ENCODE measurements around the gene C19orf38.

C19orf38 gene, protein sequence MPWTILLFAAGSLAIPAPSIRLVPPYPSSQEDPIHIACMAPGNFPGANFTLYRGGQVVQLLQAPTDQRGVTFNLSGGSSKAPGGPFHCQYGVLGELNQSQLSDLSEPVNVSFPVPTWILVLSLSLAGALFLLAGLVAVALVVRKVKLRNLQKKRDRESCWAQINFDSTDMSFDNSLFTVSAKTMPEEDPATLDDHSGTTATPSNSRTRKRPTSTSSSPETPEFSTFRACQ

DNA sequence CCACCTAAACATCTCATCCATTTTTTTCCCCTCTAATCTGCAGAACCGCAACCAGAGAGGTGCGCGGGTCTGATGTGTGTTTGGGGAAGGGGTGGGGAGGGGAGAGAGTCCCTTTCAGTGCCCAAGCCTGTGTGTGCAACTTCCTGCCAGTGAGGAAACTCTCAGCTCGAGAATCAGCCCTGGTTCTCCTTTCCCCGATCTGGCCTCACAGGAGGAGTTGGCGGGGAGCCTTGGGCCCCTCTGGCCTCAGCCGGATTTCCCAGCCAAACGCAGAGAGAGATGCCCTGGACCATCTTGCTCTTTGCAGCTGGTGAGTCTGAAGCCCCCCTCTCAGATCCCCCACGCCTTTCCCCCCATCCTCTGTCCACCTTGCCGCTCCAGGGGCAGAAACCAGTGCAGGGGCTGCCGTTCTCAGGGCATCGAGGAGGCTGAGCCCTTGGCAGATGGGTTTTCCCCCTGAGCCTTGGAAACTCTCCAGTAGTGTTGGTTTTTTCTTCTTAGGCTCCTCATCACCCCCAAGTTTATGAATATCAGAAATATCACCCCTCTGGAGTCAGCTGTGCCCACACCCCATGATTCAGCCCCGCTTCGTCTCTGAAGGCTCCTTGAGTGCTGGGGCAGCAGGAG is at the start of gene C19orf38:
Gene C19orf38 (plus strand): TSS at position 186 of the 627 bp plus-strand sequence. CDS start 94 bp downstream, at position 280.
- H3K4me2 ChIP-seq, result peak within 1 kb of the TSS; percentile 56
- no peaks in the 10 kb centered on the region for H3K27me3 ChIP-seq
- TF ChIP-seq Cebpa-rat (IDR thresholded peaks at IDR 0.05), result no peak
- H4K20me1 ChIP-seq, result no peaks in the 10 kb centered on the region
- peaks cover 8% of the 10 kb centered on the region for H3K4me1 ChIP-seq
- no peak within 1 kb of the TSS for H3K27ac ChIP-seq
- H3K9me3 ChIP-seq, result peaks cover 13% of the 10 kb centered on the region
- no peaks in the 10 kb centered on the region for H3K36me3 ChIP-seq
- no peak within 1 kb of the TSS for H3K4me3 ChIP-seq
- peak within 1 kb of the TSS; percentile 38 for H3K9ac ChIP-seq

- Histone ChIP-seq H3K4me3 (no peak overlapping the region), H3K27me3 (no peaks in the 10 kb centered on the region), H3K27ac (no peak overlapping the region), H3K4me2 (no peak overlapping the region), H3K4me1 (no peaks in the 10 kb centered on the region), H4K20me1 (peaks cover 57% of the 10 kb centered on the region), H3K9ac (no peak overlapping the region), H3K36me3 (peaks cover 100% of the 10 kb centered on the region), H3K9me3 (no peaks in the 10 kb centered on the region)
- no peak for TF ChIP-seq Cebpa-rat (IDR thresholded peaks at IDR 0.05)
These were observed 47.7 kb upstream of the C19orf38 start for GRCh38 chr19:10800488-10800887.

GRCh38 chr19:10802479-10802878 is 45.7 kb upstream of the C19orf38 start:
- Histone ChIP-seq H3K27me3 (no peaks in the 10 kb centered on the region), H3K4me3 (no peak overlapping the region), H3K9ac (no peak overlapping the region), H3K36me3 (peaks cover 100% of the 10 kb centered on the region), H3K27ac (no peak overlapping the region), H3K4me2 (no peak overlapping the region), H4K20me1 (peaks cover 54% of the 10 kb centered on the region), H3K9me3 (no peaks in the 10 kb centered on the region), H3K4me1 (no peaks in the 10 kb centered on the region)
- TF ChIP-seq Cebpa-rat (IDR thresholded peaks at IDR 0.05), result no peak

DNA sequence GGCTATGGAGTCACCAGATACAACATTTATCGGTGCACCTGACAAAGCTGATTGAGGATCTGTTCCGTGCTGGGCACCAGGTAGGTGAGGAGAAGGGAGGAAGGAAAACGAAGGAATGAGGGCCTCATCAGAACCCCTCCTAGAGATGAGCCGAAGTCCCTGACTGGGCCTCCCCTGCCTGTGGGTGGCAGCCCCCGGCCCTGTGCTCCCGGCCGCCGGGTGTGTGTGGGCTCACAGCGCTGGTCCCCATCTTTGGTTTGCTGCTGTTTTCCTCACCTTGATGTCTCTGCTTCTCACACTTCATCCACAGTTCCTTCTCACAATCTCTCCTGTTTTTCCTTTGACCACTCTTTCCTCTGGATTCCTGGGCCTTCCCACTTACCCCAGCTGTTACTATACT is 45.0 kb upstream of the C19orf38 start:
- no peak for TF ChIP-seq Cebpa-rat (IDR thresholded peaks at IDR 0.05)
- Histone ChIP-seq H3K4me2 (no peak overlapping the region), H3K4me1 (no peaks in the 10 kb centered on the region), H3K4me3 (no peak overlapping the region), H3K27ac (no peak overlapping the region), H3K27me3 (no peaks in the 10 kb centered on the region), H3K9me3 (no peaks in the 10 kb centered on the region), H4K20me1 (peaks cover 46% of the 10 kb centered on the region), H3K9ac (no peak overlapping the region), H3K36me3 (peaks cover 100% of the 10 kb centered on the region)

GRCh38 chr19:10805065-10805757 is 43.0 kb upstream of the C19orf38 start:
- peaks cover 100% of the 10 kb centered on the region for H3K36me3 ChIP-seq
- H3K4me3 ChIP-seq, result no peak overlapping the region
- H3K27ac ChIP-seq, result no peak overlapping the region
- H3K4me2 ChIP-seq, result no peak overlapping the region
- H4K20me1 ChIP-seq, result peaks cover 34% of the 10 kb centered on the region; the same call in 1 of the 2 replicates
- no peaks in the 10 kb centered on the region for H3K4me1 ChIP-seq
- no peak overlapping the region for H3K9ac ChIP-seq
- TF ChIP-seq Cebpa-rat (IDR thresholded peaks at IDR 0.05), result no peak
- no peaks in the 10 kb centered on the region for H3K27me3 ChIP-seq
- no peaks in the 10 kb centered on the region for H3K9me3 ChIP-seq

DNA sequence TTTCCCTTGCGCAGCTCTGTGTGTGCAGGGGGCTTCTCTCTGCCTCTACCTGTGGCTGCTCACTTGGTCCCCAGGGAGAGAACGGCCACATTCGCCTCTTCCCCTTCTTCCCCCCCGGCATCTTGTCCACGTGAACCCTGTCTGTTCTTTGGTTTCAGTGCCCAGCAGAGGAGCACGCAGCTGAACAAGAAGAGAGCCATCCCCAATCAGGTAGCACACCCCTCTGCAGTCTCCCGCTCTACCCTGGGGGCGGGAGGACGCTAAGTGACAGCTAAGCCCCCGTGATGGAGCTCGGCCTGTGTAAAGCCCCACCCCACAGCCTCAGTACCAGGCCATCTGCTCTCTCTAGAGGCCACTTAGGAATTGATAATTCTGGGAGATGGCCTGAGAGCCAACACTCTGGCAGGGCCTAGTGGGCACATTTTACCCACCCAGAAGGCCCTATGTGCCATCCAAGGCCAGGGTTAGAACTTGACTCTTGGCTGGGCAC is 42.4 kb upstream of the C19orf38 start:
- H3K27ac ChIP-seq, result no peak overlapping the region
- H3K4me1 ChIP-seq, result no peaks in the 10 kb centered on the region
- TF ChIP-seq Cebpa-rat (IDR thresholded peaks at IDR 0.05), result no peak
- no peak overlapping the region for H3K4me3 ChIP-seq
- H3K9ac ChIP-seq, result no peak overlapping the region
- no peak overlapping the region for H3K4me2 ChIP-seq
- H3K36me3 ChIP-seq, result peaks cover 100% of the 10 kb centered on the region
- H3K9me3 ChIP-seq, result no peaks in the 10 kb centered on the region
- 0 out of 2 replicates have a peak, but pooled peaks cover 29% of the 10 kb centered on the region for H4K20me1 ChIP-seq
- no peaks in the 10 kb centered on the region for H3K27me3 ChIP-seq

DNA sequence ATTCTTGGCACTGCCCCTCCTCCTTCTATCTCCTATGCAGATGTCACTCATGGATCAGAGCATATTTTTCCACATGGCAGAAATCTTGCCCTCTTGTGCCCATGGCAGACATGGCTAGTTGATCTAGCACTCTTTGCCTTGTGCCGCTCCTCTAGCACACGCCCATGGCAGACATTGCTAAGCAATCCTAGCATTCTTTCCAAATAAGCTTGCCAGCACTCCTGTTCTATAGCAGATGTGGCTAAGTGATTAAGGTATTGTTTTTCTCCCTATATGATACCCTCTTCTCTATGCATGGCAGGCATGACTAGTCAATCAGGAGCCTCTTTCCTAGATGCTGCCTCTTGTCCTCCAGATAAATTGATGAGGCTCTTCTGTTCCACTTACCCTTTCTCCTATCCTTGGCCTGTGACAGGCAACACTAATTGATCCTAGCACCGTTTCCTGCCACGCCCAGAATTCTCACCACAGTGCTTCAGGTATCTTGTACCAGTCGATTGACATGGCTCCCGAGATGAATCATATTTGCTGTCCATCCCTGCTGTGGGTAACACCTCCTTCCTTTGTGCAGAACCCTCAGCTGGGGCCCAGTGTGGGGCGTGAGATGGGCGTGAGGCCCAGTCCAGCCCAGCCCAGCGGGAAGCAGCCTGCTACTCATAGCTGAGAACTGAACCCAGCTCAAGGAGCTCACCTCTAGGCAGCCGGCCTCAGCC is 39.1 kb upstream of the C19orf38 start:
- Histone ChIP-seq H3K9me3 (no peaks in the 10 kb centered on the region), H3K4me2 (no peak overlapping the region), H3K4me3 (no peak overlapping the region), H3K4me1 (no peaks in the 10 kb centered on the region), H4K20me1 (peaks cover 31% of the 10 kb centered on the region; the same call in 1 of the 2 replicates), H3K36me3 (peaks cover 100% of the 10 kb centered on the region), H3K9ac (no peak overlapping the region), H3K27me3 (no peaks in the 10 kb centered on the region), H3K27ac (no peak overlapping the region; the same call in 1 of the 2 replicates)
- no peak for TF ChIP-seq Cebpa-rat (IDR thresholded peaks at IDR 0.05)

DNA sequence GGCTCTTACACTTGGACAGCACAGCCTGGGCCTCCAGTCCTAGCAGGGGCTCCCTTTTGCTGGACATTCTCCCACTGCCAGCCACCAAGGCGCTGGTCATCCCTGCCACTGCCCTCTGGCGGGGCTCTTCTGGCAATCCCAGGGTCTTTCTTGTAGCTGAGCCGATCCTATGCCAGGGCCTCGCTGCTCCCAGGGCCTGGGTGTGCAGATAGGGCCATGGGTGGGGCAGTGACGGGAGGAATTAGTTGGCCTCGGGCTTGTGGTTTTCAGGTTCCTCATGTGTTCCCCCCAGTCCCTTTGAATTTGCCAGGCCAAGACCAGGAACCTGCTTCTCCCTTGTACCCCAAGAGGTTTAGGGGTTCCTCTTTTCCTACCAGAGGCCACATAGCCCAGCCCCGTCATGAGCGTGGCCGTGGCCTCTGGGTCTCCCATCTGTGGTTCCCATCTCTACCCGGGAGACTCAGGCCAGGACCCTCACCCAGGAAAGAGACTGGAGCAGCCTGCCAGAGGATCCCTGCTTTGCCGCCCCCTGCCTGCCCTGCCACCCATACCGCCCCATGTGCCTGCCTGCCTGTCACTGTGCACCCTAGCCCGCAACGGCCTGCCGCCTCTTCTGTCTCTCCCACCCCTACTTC is 38.4 kb upstream of the C19orf38 start:
- Histone ChIP-seq H3K4me2 (no peak overlapping the region), H3K4me3 (no peak overlapping the region), H3K9me3 (no peaks in the 10 kb centered on the region), H4K20me1 (peaks cover 36% of the 10 kb centered on the region), H3K4me1 (no peaks in the 10 kb centered on the region), H3K36me3 (peaks cover 100% of the 10 kb centered on the region), H3K9ac (no peak overlapping the region), H3K27ac (no peak overlapping the region; the same call in 1 of the 2 replicates), H3K27me3 (no peaks in the 10 kb centered on the region)
- TF ChIP-seq Cebpa-rat (IDR thresholded peaks at IDR 0.05), result no peak
